ENCODE data around the gene ASPHD1. TPM values are rescaled to one million over a fixed set of nuclear protein-coding genes. Genes with fewer than 3 reads are reported as not detected.

Gene ASPHD1
- total and polyA plus RNA-seq, 2 of the 4 experiments (the other 2 are of a cell fraction): 4.1 to 14.5 TPM

- peak overlapping the region; percentile 85 for H3K4ac ChIP-seq (ENCODE audit: low read depth, low read length)
- peak overlapping the region; percentile 59; the same call in 1 of the 2 replicates for H4K91ac ChIP-seq (ENCODE audit: insufficient read depth, low read depth, low read length)
- intact Hi-C loops (cut with micrococcal nuclease): loop anchor here (5.0 kb wide), 2 partner anchors 47 to 72 kb away; partner anchors contain the start of genes HIRIP3, INO80E and TAOK2
- no peak overlapping the region for H2BK5ac ChIP-seq (ENCODE audit: low read depth, low read length, poor library complexity, severe bottlenecking)
- in situ Hi-C loops (cut with MboI; ENCODE audit: low sequenced_read_pairs): no loop called here
- H3K4me2 ChIP-seq (ENCODE audit: low read depth, low read length): peak overlapping the region; percentile 99
- peaks cover 10% of the 10 kb centered on the region for H3K4me1 ChIP-seq (ENCODE audit: control insufficient read depth, insufficient read depth, low read length)
- POLR2A ChIA-PET (ENCODE audit: unreplicated experiment): interaction anchor here (0.8 to 1.5 kb wide), 2 partner anchors 10 to 25 kb away, joined by 6 to 9 read pairs; partner anchors contain the start of gene ASPHD1
- WGBS, 2 experiments (ENCODE audit: extremely low coverage in 2 of 2, insufficient read length in 1 of 2): 0% methylated on average over 4 of the region's 9 CpGs; no CpG with 5 or more reads in 1 of the 2 experiments
- H3K79me1 ChIP-seq (ENCODE audit: low read depth in 1 of 2, low read length in 2 of 2): peaks cover 29 to 49% of the 10 kb centered on the region in 2 experiments
- dilution Hi-C loops (cut with HindIII; ENCODE audit: low sequenced_read_pairs, unreplicated experiment): no loop called here
- H3K9me1 ChIP-seq (ENCODE audit: insufficient read depth, low read length): peaks cover 15% of the 10 kb centered on the region; the same call in 1 of the 2 replicates
- H3K36me3 ChIP-seq (ENCODE audit: control insufficient read depth, insufficient read depth, low read length): peaks cover 11% of the 10 kb centered on the region
- peaks cover 6% of the 10 kb centered on the region; the same call in 1 of the 2 replicates for H4K20me1 ChIP-seq (ENCODE audit: insufficient read depth, low read length)
- H4K8ac ChIP-seq (ENCODE audit: low read depth in 2 of 2, low read length in 2 of 2): peak overlapping the region; percentile 73 to 80; a peak in 3 of 4 replicates
- ATAC-seq (ENCODE audit: low read depth) (peak; percentile 4; the same call in 1 of the 2 replicates), DNase-seq (no peak)
- H3K56ac ChIP-seq (ENCODE audit: extremely low read depth, insufficient read depth, low read length): peak overlapping the region; percentile 8; the same call in 1 of the 2 replicates
- peak overlapping the region; percentile 93 for H2AK5ac ChIP-seq (ENCODE audit: low read depth, low read length)
- H3K14ac ChIP-seq (replicated peaks; ENCODE audit: low read depth, low read length): peak overlapping the region; percentile 31
- H3K18ac ChIP-seq (ENCODE audit: low read depth, low read length): no peak overlapping the region
- peak overlapping the region; percentile 98 for H2AFZ ChIP-seq (replicated peaks; ENCODE audit: low read length, poor library complexity)
- no peak overlapping the region for H2BK20ac ChIP-seq (ENCODE audit: low read depth, low read length)
- H3K9ac ChIP-seq (ENCODE audit: low read depth, low read length): peak overlapping the region; percentile 88
- CTCF ChIA-PET: no interaction called here
- no peaks in the 10 kb centered on the region for H3K27me3 ChIP-seq (ENCODE audit: control insufficient read depth, insufficient read depth, low read length)
- no peak overlapping the region for H4K5ac ChIP-seq (ENCODE audit: low read depth, low read length)
- peak overlapping the region; percentile 78 for H3K27ac ChIP-seq (ENCODE audit: insufficient read depth, low read length)
- BruUV-seq (replicated peaks): no TSS peak
- H3K4me3 ChIP-seq (ENCODE audit: insufficient read depth, low read depth, low read length): peak overlapping the region; percentile 79
- TF ChIP-seq POLR2A (IDR thresholded peaks at IDR 0.05; ENCODE audit: low read depth, low read length): no peak
- TF ChIP-seq MXI1 (IDR thresholded peaks at IDR 0.05; ENCODE audit: borderline replicate concordance, low read depth, low read length): no peak
- TF ChIP-seq NFE2L2 (IDR thresholded peaks at IDR 0.05; ENCODE audit: low read depth, low read length): no peak
- peak overlapping the region; percentile 19 for H3K23ac ChIP-seq (ENCODE audit: low read depth, low read length)
- H2BK120ac ChIP-seq (ENCODE audit: low read depth, low read length): no peak overlapping the region
- H2BK15ac ChIP-seq (ENCODE audit: low read depth, low read length): no peak overlapping the region
- no peaks in the 10 kb centered on the region for H3K9me3 ChIP-seq (ENCODE audit: control insufficient read depth, insufficient read depth, low read length)
- H2AK9ac ChIP-seq (replicated peaks; ENCODE audit: low read depth, low read length, poor library complexity): peak overlapping the region; percentile 28
Measured at GRCh38 chr16:29925105-29925756, 24.9 kb downstream of the ASPHD1 start.

All from IMR-90 (cell line).